GM21390 (cell line): ENCODE results near the gene RNF4.
A peak's percentile ranks its signal among the peaks of the same experiment; 100 is the strongest.
"Not testable (repeated sequence)": the region's sequence is repeated elsewhere in the genome, so short reads cannot be mapped to it uniquely, and the experiment has no call there.

Source experiments
- ATAC-seq: cut with Tn5 transposase; IDR thresholded peaks from one replicate; pipeline ENCODE4 v1.9.1; 2021; ENCODE audit not compliant: unreplicated experiment

RNF4 gene

DNA sequence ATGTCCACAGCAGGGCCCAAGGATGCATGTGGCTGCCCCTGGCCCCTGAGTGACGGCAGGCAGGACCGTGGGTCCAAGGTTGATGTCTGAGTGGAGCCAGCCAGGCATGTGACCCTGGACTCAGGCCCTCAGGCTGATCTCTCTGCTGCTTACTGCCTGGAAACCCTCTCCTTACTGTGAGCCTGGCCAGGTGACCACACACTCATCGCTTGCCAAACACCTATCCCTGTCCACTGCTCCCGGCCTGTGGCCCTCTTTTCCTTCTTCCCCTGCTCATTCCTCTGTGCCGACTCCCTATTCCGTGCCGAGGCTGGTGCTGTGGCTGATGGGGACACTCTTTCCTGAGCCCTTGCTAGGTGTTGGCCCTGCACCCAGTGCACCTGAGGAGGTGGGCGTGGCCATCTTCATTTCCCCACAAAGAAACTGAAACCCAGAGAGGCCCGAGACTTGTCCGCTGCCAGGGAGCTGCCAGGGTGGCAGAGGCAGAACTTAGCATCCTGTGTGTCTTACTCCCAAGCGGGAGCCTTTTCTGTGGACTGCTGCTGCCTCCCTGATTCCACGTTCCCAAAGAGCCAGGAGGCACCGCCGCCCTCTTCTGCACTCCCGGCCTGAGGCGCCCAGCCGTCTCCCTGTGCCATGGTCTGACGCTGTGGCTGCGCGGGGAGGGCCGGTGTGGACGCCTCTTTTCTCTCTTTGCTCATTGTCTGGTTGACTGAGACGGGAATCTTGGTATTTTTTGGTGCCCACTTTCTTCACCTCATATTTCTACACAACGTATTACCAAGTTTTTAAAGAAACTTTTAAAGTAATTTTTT, 11.2 kb upstream of the RNF4 start:
- no peak for ATAC-seq

DNA sequence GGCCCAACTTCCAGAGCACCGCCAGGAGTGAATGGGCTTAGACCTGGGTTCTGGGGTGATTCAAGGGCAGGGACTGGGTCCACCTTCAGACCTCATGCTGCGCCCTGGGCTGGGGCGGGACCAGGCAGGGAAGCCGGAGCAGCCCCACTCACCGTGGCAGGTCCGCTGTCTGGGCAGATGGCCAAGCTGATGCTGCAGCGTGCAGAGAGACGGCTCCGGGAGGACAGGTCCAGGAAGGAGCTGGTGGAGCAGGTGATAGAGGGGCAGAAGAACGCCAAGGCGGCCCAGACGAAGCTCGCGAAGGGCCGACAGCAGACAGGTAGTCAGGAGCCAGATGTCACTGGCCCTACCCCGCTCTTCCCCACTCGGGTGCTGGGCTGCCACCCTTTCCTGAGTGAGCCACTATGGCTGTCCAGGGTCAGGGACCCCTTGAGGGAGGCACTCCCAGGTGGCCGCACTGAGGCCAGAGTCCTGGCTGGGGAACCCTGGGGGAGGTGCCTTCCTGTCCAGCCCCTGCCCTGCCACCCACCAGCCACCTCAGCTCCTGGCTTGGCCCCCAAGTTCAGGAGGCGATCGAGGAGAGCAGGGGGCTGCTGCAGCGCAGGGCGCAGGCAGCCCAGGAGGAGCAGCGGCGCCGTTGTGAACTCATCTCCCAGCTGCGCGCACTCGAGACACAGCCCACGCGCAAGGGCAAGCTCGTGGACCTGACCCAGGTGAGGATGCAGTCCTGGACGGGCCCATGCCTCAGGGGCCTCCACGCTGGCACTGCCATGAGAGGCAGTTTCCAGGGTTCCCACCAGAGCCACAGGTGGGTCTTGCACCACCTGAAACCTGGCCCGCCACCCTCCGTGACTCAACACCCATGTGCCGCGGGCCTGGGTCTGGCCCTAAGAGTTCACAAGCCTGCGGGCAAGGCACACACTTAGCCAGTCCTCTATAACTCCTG, 10.1 kb upstream of the RNF4 start:
- ATAC-seq = no peak

DNA sequence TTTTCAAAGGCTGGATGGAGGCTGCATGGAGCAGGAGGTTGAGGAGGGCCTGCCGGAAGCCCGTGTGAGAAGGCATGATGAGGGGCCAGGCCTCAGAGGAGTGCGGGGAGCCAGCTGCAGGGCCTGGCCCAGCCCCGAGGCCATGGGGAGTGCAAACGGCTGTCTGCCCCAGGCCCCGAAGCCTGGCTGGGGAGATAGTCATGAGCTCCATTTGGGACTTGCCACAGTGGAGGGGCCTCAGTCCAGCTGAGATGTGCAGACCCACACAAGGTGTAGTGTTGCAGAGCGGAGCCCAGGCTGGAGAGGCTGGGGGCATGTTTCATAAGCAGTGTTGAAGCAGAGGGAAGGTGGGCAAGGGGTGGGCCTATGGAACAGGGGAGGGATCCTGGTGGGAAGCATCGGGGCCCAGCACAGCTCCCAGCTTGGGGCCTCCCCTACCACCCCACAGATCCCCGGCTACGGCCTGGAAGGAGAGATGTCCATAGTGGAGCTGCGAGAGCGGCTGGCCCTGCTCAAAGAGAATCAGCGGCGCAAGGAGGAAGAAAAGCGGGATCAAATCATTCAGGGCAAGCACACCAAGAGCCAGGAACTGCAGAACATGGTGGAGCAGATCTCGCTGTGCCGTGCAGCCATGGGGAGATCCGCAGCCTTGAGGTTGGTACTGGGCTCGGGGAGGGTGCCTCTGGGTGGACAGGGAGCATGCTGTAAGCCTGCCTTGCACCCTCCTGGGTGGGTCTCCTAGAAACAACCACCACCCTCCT, 9.1 kb upstream of the RNF4 start:
- no peak for ATAC-seq

- ATAC-seq = no peak
Measured at GRCh38 chr4:2461246-2461960, 7.5 kb upstream of the RNF4 start.

DNA sequence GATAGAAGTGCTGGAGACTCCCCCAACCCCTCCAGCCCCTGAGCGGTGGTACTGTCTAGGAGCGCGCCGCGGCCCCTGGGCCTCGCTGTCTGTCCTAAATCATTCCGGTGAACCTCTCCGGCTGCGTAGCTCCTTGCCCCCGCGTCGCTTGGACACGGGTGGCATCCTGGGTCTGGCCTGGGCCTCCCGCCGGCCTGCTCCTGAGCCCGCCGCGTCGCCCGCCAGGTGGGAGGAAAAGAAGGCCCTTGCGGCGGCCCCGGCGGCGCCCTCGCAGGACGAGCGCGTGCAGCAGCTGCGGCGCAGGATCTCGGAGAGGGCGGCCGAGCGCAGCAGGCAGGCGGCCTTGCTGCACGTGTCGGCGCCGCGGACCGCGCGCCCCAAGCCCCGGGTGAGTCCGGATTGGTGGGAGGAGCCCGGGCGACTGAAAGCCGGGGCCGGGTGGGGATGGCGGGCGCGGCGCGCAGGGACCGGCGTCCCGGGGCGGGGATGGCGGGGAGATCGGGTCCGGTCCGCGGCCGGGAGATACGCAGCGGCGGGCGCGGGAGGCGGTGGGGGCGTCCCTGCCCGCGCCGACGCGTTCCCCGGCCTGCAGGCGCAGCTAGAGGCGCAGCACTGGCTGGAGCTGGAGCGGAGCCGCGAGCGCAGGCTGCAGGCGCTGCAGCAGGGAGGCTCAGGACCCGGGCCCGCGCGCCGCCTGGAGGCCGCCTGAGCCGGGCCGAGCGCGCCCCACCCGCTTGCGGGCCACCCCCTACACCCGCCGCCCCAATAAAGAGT, 6.5 kb upstream of the RNF4 start:
- ATAC-seq = peak; percentile 78

DNA sequence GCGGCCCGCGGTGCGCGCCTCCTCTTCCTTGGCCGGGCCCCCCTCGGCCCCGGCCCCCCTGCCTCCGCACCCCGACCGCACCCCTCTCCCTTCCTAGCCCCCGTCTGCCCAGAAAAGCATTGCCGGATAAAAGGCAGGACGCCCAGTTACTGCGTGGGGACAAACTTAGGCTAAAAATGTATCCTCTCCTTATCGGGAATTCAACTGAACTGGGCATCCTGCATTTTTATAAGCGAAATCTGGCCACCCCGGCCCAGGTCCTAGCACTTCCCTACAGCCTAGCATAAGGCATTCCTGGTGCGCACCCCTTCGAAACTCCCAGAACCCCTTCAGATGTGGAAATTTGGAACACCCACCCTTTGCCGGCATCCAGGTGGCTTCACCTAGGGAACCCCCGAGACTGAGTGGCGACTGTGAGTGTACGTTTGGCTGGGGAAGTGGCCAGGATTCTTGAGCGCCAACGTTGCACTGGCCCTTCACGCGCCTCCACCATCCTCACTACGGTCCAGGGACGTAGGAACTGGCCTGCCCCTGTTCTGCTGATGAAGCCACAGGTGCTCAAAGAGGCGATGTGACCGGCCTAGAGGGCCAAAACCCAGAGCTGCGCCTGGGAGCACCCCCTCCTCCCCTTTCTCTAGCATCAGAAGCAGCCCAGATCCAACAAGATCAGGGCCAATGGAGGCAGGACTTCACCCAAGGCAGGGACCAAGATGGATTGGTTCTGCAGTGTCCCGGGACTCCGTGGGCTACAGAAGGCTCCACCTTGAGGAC, 5.7 kb upstream of the RNF4 start:
- ATAC-seq = no peak

GRCh38 chr4:2465032-2465431, 3.9 kb upstream of the RNF4 start:
- no peak for ATAC-seq

GRCh38 chr4:2465544-2465943, 3.4 kb upstream of the RNF4 start:
- not testable (repeated sequence) for ATAC-seq

- ATAC-seq = peak; percentile 55
Measured at GRCh38 chr4:2469192-2469984, 482 bp downstream of the RNF4 start.

GRCh38 chr4:2470791-2471190, 1.9 kb downstream of the RNF4 start:
- ATAC-seq = no peak

- ATAC-seq = no peak
Measured at GRCh38 chr4:2472187-2472586, 3.3 kb downstream of the RNF4 start.

GRCh38 chr4:2478229-2478628, 9.3 kb downstream of the RNF4 start:
- ATAC-seq = no peak

DNA sequence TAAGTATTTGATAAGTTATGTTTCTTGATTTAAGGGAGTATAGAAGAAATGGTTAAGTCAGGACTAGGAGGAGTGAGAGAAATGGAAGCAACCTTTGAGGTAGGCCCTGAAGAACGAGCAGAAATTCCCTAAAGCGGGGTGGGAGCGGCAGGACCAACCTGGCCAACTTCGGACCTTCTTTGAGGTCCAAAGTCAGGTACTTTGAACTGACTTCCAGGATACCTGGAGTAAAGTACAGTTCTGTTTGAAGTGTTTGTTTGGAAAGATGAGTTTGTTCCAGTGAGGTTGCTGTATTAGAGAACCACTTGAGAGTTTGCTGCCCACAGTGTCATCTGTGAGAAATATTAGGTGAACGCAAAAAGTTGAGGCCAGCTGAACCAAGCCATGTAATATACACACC, 11.7 kb downstream of the RNF4 start:
- no peak for ATAC-seq

DNA sequence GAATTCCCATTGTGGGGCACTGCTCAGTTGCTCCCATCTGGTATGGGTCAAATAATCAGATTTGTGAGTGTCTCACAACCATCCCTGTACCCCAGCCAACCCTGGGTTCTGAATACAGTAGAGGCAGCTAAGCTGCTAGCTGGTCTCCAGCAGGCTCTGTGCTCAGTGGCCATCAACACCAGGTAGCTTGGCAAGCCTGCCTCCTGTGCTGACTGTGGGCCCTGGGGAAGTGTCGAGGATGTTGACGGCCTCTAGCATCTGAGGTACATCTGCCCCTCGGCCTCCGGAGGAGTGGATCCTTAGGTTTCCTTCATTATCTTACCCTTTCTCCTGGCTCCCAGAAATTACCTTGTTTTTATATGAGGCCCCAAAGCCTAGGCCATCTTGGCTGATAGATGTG, 13.3 kb downstream of the RNF4 start:
- ATAC-seq = no peak

GRCh38 chr4:2482693-2483092, 13.8 kb downstream of the RNF4 start:
- ATAC-seq = peak; percentile 43

DNA sequence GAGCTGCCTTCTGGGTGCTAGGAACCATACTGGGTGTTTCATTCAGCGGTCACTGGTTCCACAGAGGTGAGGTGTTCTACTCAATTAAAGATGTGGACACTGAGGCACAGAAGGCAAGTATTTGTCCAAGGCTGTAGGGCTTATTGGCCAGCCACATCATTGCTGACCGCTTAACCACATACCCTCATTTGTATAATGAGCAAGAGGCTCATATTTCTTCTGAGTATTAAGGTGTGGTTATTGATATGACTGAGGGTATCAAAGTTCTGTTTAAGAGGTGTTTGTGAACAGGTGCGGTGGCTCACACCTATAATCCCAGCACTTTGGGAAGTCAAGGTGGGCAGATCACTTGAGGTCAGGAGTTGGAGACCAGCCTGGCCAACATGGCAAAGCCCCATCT, 14.3 kb downstream of the RNF4 start:
- ATAC-seq = no peak

DNA sequence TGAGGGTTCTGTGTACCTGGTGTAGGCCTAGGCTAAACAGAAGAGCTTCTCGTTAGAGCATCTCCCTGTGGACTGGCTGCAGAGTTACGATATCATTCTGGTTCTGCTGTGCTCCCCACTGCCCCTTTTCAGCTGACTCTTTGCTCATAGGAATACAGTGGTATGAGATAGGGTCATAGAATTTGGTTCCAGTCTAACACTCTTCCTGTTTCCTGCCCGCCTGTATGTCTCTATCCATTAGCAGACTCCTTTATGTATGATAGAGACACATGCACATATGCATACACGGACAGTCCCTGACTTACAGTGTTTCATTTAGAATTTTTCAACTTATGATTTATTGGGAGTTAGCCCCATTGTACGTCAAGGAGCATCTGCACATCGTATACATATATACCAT, 15.3 kb downstream of the RNF4 start:
- ATAC-seq = no peak

DNA sequence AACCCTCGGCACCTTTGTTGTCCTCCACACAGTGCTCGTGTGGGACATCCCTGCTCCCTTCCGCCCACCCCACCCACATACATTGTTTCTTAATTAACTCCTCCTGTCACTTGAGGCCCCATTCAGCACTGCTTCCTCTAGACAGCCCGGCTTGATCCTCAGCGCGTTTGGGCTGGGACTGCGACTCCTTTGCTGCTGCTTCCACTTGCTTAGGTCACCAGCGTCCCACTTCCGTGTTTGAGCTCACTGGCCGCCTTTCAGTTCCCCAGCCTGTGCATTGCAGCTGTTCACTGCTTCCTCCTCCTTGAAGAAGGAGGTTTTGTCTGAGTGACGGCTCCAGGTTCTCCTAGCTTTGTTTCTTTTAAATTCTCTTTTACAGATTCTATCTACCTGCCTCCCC, 16.1 kb downstream of the RNF4 start:
- ATAC-seq = peak; percentile 57
